Endothelial cell of umbilical vein (primary cell): ENCODE measurements around the gene DDHD1. TPM values are rescaled to one million over a fixed set of nuclear protein-coding genes. Genes with fewer than 3 reads are reported as not detected.

Experiments
- BruUV-seq: library from RNA; stranded (reverse); fragments of 400-500 nt; replicated peaks from 2 replicates; lab custom pipeline; 2021; lab: Mats Ljungman, UMichigan
- CTCF ChIA-PET: fragments of 300-600, 350-600 bp; sonication (Branson Sonifier 250); formaldehyde crosslinking; loops from one replicate; lab custom pipeline; 2021; ENCODE audit warnings: antibody characterized with exemption, inconsistent platforms; lab: Charles Lee
- POLR2A ChIA-PET: fragments of 300-600, 350-600 bp; sonication (Branson Sonifier 250); formaldehyde crosslinking; loops from one replicate; lab custom pipeline; 2021; ENCODE audit warnings: antibody characterized with exemption, inconsistent platforms; lab: Charles Lee
- DNase-seq: peaks from one replicate; pipeline ENCODE4 v3.0.0-alpha.2; 2011; ENCODE audit warnings: low read depth, low spot score
- FAIRE-seq: peaks from 2 replicates; lab custom pipeline; 2011; peaks lifted over from hg19 to GRCh38; lab: Jason Lieb, UNC
- H2AFZ ChIP-seq: 2 replicates; pipeline ENCODE4 v1.6.0; 2012; ENCODE audit warnings: low read depth, low read length, control low read depth, inconsistent platforms
- H3K27ac ChIP-seq: 2 replicates; pipeline ENCODE4 v1.5.1; 2011; ENCODE audit warnings: low read depth, mild to moderate bottlenecking, control low read depth, low read length, moderate library complexity; ENCODE audit not compliant: insufficient read depth
- H3K27me3 ChIP-seq, 2 experiments: 2 replicates each; pipeline versions ENCODE4 v1.6.0 to v1.6.1; 2011; ENCODE audit warnings: low read length in 2 of 2, mixed read lengths in 1 of 2; ENCODE audit not compliant: control insufficient read depth in 2 of 2, insufficient read depth in 2 of 2
- H3K36me3 ChIP-seq, 2 experiments: 2 replicates in 1 of 2; 3 replicates in 1 of 2; pipeline ENCODE4 v1.5.1; 2011; ENCODE audit warnings: low read length in 2 of 2, mild to moderate bottlenecking in 1 of 2, moderate library complexity in 1 of 2; ENCODE audit not compliant: control insufficient read depth in 2 of 2, insufficient read depth in 2 of 2; ENCODE audit errors: extremely low read depth in 1 of 2
- H3K4me1 ChIP-seq: 3 replicates; pipeline ENCODE4 v1.5.1; 2011; ENCODE audit warnings: mild to moderate bottlenecking, low read length; ENCODE audit not compliant: control insufficient read depth, insufficient read depth; ENCODE audit errors: extremely low read depth
- H3K4me2 ChIP-seq: 2 replicates; pipeline ENCODE4 v1.6.1; 2011; ENCODE audit warnings: low read length, control low read depth, mixed read lengths; ENCODE audit not compliant: insufficient read depth
- H3K4me3 ChIP-seq, 3 experiments: fragments of 200-600 bp in 1 of 3; sonication (generic), shearing (Covaris generic) in 1 of 3; replicated peaks in 1 of 3; 2 replicates each; pipeline ENCODE4 v1.5.1; 2011 to 2016; ENCODE audit warnings: control low read depth in 3 of 3, low read length in 3 of 3, mild to moderate bottlenecking in 2 of 3, inconsistent platforms in 1 of 3, low read depth in 1 of 3, moderate library complexity in 1 of 3; ENCODE audit not compliant: insufficient read depth in 1 of 3
- H3K79me2 ChIP-seq: 2 replicates; pipeline ENCODE4 v1.6.0; 2012; ENCODE audit warnings: low read length, inconsistent platforms; ENCODE audit not compliant: control insufficient read depth, insufficient read depth
- H3K9ac ChIP-seq: replicated peaks from 2 replicates; pipeline ENCODE3; 2011; ENCODE audit warnings: low read length, control low read depth; ENCODE audit not compliant: insufficient read depth; ENCODE audit errors: extremely low read depth
- H3K9me1 ChIP-seq: replicated peaks from 3 replicates; pipeline ENCODE4 v1.6.0; 2011; ENCODE audit warnings: mild to moderate bottlenecking, low read length; ENCODE audit not compliant: control insufficient read depth, insufficient read depth; ENCODE audit errors: extremely low read depth
- H3K9me3 ChIP-seq: replicated peaks from 2 replicates; pipeline ENCODE4 v1.5.1; 2012; ENCODE audit warnings: low read length, inconsistent platforms; ENCODE audit not compliant: control insufficient read depth, insufficient read depth
- H4K20me1 ChIP-seq: replicated peaks from 2 replicates; pipeline ENCODE3; 2011; ENCODE audit warnings: mild to moderate bottlenecking, low read length; ENCODE audit not compliant: control insufficient read depth, insufficient read depth; ENCODE audit errors: extremely low read depth
- EZH2 ChIP-seq: IDR thresholded peaks from 2 replicates; pipeline ENCODE4 v1.6.1; 2012; ENCODE audit warnings: borderline replicate concordance, low read depth, mild to moderate bottlenecking, moderate library complexity, low read length, inconsistent platforms; ENCODE audit not compliant: severe bottlenecking
- FOS ChIP-seq: IDR thresholded peaks from 2 replicates; pipeline ENCODE4 v1.6.1; 2011; ENCODE audit warnings: mild to moderate bottlenecking, low read length, moderate library complexity, borderline replicate concordance; ENCODE audit not compliant: insufficient read depth
- GATA2 ChIP-seq: IDR thresholded peaks from 2 replicates; pipeline ENCODE4 v1.7.0; 2011; ENCODE audit warnings: low read depth, mild to moderate bottlenecking, moderate library complexity, mixed read lengths, low read length; ENCODE audit not compliant: insufficient read length, insufficient read depth
- JUN ChIP-seq: IDR thresholded peaks from 2 replicates; pipeline ENCODE4 v1.6.1; 2011; ENCODE audit warnings: borderline replicate concordance, low read depth; ENCODE audit not compliant: insufficient read length, insufficient read depth
- MYC ChIP-seq: IDR thresholded peaks from one replicate; pipeline ENCODE4 v1.6.1; 2011; ENCODE audit warnings: mild to moderate bottlenecking, low read depth, low read length
- POLR2A ChIP-seq: IDR thresholded peaks from 2 replicates; pipeline ENCODE4 v1.6.1; 2012; ENCODE audit warnings: low read depth, mild to moderate bottlenecking, control low read depth, low read length
- POLR2AphosphoS5 ChIP-seq: IDR thresholded peaks from 2 replicates; pipeline ENCODE4 v1.6.1; 2012; ENCODE audit warnings: low read depth, mild to moderate bottlenecking, control low read depth, low read length, moderate library complexity; ENCODE audit not compliant: insufficient read depth
- dilution Hi-C: fragments of 300-500 bp; cut with MboI; formaldehyde crosslinking; loops from one replicate; pipeline ENCODE4 v1.15.0; 2019; ENCODE audit warnings: low sequenced_read_pairs; ENCODE audit not compliant: extremely low pct_ligation_motif_present
- intact Hi-C: fragments of 100-400 bp; cut with micrococcal nuclease; formaldehyde crosslinking; loops from one replicate; pipeline ENCODE4 v1.10.0; 2022
- polyA plus RNA-seq, 4 experiments: library from polyadenylated mRNA; depleted of rRNA in 3 of 4; stranded (reverse) in 3 of 4; unstranded in 1 of 4; fragments of >200 nt; gene quantifications; 2 replicates each; pipeline versions ENCODE4 v1.2.1 to v1.2.3, GENCODE V29; 2011 to 2012; ENCODE audit warnings: missing spikeins in 1 of 4
- total RNA-seq: library from RNA; stranded (reverse); gene quantifications from 2 replicates; pipeline ENCODE4 v1.2.3, GENCODE V29; 2021
- TF ChIP-seq, protein P1 (sequence below), 2 donors: IDR thresholded peaks; 1 replicate in 1 of 2; 2 replicates in 1 of 2; pipeline ENCODE4 v1.5.1; 2011; ENCODE audit warnings: low read length in 2 of 2, mild to moderate bottlenecking in 2 of 2, moderate library complexity in 2 of 2, control low read depth in 1 of 2, inconsistent platforms in 1 of 2, low read depth in 1 of 2; ENCODE audit not compliant: insufficient read depth in 1 of 2; ENCODE audit errors: extremely low read depth in 1 of 2
- TF ChIP-seq, protein P2 (sequence below): IDR thresholded peaks from 2 replicates; pipeline ENCODE4 v1.6.1; 2011; ENCODE audit not compliant: insufficient read depth, insufficient read length

The DDHD1 gene
- total and polyA plus RNA-seq, 2 donors (not counting 3 experiments of a cell fraction or from before 2014, with no cell fraction given) = 2.7 to 12.4 TPM

DNA sequence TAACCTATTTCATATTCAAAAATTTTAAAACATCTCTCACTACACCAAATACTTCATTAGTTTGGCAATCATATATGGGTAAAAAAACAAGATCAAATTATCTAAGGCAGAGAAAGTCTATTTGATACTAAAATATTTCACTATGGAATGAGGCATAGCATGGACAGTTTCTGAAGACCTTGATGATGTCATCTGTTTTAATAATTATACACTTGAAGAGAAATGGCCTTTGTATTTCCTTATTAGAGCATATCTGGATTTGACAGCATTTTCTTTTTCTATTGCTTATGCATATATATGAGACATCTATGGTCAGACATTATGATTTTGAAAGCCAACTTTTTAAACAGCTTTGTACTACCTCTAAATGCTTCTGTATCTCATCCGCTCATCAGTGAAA, 88.6 kb downstream of the DDHD1 start:
- H3K27me3 ChIP-seq = no peaks in the 10 kb centered on the region
- no peak overlapping the region for H2AFZ ChIP-seq
- H4K20me1 ChIP-seq = no peaks in the 10 kb centered on the region
- no TSS peak for BruUV-seq
- TF ChIP-seq EZH2 = no peak
- TF ChIP-seq, protein P1, sequence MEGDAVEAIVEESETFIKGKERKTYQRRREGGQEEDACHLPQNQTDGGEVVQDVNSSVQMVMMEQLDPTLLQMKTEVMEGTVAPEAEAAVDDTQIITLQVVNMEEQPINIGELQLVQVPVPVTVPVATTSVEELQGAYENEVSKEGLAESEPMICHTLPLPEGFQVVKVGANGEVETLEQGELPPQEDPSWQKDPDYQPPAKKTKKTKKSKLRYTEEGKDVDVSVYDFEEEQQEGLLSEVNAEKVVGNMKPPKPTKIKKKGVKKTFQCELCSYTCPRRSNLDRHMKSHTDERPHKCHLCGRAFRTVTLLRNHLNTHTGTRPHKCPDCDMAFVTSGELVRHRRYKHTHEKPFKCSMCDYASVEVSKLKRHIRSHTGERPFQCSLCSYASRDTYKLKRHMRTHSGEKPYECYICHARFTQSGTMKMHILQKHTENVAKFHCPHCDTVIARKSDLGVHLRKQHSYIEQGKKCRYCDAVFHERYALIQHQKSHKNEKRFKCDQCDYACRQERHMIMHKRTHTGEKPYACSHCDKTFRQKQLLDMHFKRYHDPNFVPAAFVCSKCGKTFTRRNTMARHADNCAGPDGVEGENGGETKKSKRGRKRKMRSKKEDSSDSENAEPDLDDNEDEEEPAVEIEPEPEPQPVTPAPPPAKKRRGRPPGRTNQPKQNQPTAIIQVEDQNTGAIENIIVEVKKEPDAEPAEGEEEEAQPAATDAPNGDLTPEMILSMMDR (IDR thresholded peaks at IDR 0.05; ENCODE audit: extremely low read depth in 1 of 2, insufficient read depth in 1 of 2, low read depth in 1 of 2, low read length in 2 of 2) = no peak
- TF ChIP-seq GATA2 = no peak
- no peak for TF ChIP-seq POLR2A
- no peak for TF ChIP-seq POLR2AphosphoS5
- TF ChIP-seq, protein P2, sequence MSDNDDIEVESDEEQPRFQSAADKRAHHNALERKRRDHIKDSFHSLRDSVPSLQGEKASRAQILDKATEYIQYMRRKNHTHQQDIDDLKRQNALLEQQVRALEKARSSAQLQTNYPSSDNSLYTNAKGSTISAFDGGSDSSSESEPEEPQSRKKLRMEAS = no peak
- no peak for TF ChIP-seq JUN
- no peak for TF ChIP-seq MYC
- no peak for TF ChIP-seq FOS
- H3K9me1 ChIP-seq = no peaks in the 10 kb centered on the region
- dilution Hi-C loops = no loop called here
- no peaks in the 10 kb centered on the region for H3K36me3 ChIP-seq
- H3K27ac ChIP-seq = no peak overlapping the region
- no peak for DNase-seq
- H3K9me3 ChIP-seq = no peaks in the 10 kb centered on the region
- H3K4me3 ChIP-seq = no peak overlapping the region
- no peak overlapping the region for H3K4me2 ChIP-seq
- H3K4me1 ChIP-seq = peaks cover 9% of the 10 kb centered on the region
- no peak for FAIRE-seq
- H3K9ac ChIP-seq = no peak overlapping the region
- ChIA-PET CTCF (interaction anchor here (1.1 to 1.6 kb wide), 2 partner anchors 8 to 10 kb away, joined by 3 to 9 read pairs; no protein-coding TSS in a partner anchor), POLR2A (no interaction called here)
- H3K79me2 ChIP-seq = no peaks in the 10 kb centered on the region
- intact Hi-C loops = no loop called here
